Measurements from ENCODE around the gene CLDN6.

Gene CLDN6

GRCh38 chr16:3022684-3023414, 4.9 kb upstream of the CLDN6 start:
- H3K4me1 ChIP-seq (ENCODE audit: control insufficient read depth, low read length): peaks cover 39% of the 10 kb centered on the region
- peak overlapping the region; percentile 78 for H3K4me3 ChIP-seq (ENCODE audit: low read length)
- H4K20me1 ChIP-seq (ENCODE audit: control insufficient read depth, insufficient read depth, low read depth, low read length): no peaks in the 10 kb centered on the region
- H3K27ac ChIP-seq (ENCODE audit: low read depth, low read length): no peak overlapping the region
- TF ChIP-seq, protein P1, sequence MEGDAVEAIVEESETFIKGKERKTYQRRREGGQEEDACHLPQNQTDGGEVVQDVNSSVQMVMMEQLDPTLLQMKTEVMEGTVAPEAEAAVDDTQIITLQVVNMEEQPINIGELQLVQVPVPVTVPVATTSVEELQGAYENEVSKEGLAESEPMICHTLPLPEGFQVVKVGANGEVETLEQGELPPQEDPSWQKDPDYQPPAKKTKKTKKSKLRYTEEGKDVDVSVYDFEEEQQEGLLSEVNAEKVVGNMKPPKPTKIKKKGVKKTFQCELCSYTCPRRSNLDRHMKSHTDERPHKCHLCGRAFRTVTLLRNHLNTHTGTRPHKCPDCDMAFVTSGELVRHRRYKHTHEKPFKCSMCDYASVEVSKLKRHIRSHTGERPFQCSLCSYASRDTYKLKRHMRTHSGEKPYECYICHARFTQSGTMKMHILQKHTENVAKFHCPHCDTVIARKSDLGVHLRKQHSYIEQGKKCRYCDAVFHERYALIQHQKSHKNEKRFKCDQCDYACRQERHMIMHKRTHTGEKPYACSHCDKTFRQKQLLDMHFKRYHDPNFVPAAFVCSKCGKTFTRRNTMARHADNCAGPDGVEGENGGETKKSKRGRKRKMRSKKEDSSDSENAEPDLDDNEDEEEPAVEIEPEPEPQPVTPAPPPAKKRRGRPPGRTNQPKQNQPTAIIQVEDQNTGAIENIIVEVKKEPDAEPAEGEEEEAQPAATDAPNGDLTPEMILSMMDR (IDR thresholded peaks at IDR 0.05; ENCODE audit: low read depth, low read length, poor library complexity, severe bottlenecking): no peak
- no peak for TF ChIP-seq EZH2phosphoT487 (IDR thresholded peaks at IDR 0.05; ENCODE audit: borderline replicate concordance, low read length)
- peak overlapping the region; percentile 90 for H3K4me2 ChIP-seq (ENCODE audit: low read length)
- no peaks in the 10 kb centered on the region for H3K27me3 ChIP-seq (ENCODE audit: control insufficient read depth, low read length)
- no peaks in the 10 kb centered on the region for H3K9me2 ChIP-seq (replicated peaks; ENCODE audit: control insufficient read depth, low read length)
- no peaks in the 10 kb centered on the region for H3K9me3 ChIP-seq (ENCODE audit: control insufficient read depth, insufficient read depth, low read length)
- H3F3A ChIP-seq (ENCODE audit: control insufficient read depth, insufficient read depth): peaks cover 14% of the 10 kb centered on the region; the same call in 1 of the 2 replicates
- peaks cover 5% of the 10 kb centered on the region for H3K79me2 ChIP-seq (ENCODE audit: control insufficient read depth, low read length)
- peaks cover 19% of the 10 kb centered on the region for H3K36me3 ChIP-seq (ENCODE audit: control insufficient read depth, low read length)

GRCh38 chr16:3022208-3022683, 4.3 kb upstream of the CLDN6 start:
- no peak overlapping the region for H3K4me3 ChIP-seq (ENCODE audit: low read length)
- peaks cover 11% of the 10 kb centered on the region; the same call in 1 of the 2 replicates for H3F3A ChIP-seq (ENCODE audit: control insufficient read depth, insufficient read depth)

GRCh38 chr16:3021449-3022207, 3.6 kb upstream of the CLDN6 start:
- TF ChIP-seq, protein P1 (IDR thresholded peaks at IDR 0.05; ENCODE audit: low read depth, low read length, poor library complexity, severe bottlenecking): peak; percentile 72
- no peak for TF ChIP-seq EZH2phosphoT487 (IDR thresholded peaks at IDR 0.05; ENCODE audit: borderline replicate concordance, low read length)
- Histone ChIP-seq H3K79me2 (ENCODE audit: control insufficient read depth, low read length) (peaks cover 5% of the 10 kb centered on the region), H3K9me2 (replicated peaks; ENCODE audit: control insufficient read depth, low read length) (no peaks in the 10 kb centered on the region), H3K27me3 (ENCODE audit: control insufficient read depth, low read length) (no peaks in the 10 kb centered on the region), H3K4me3 (ENCODE audit: low read length) (peak overlapping the region; percentile 68), H3K9me3 (ENCODE audit: control insufficient read depth, insufficient read depth, low read length) (no peaks in the 10 kb centered on the region), H3K4me1 (ENCODE audit: control insufficient read depth, low read length) (peaks cover 36% of the 10 kb centered on the region), H3K36me3 (ENCODE audit: control insufficient read depth, low read length) (peaks cover 10% of the 10 kb centered on the region), H4K20me1 (ENCODE audit: control insufficient read depth, insufficient read depth, low read depth, low read length) (no peaks in the 10 kb centered on the region), H3K4me2 (ENCODE audit: low read length) (peak overlapping the region; percentile 89), H3K27ac (ENCODE audit: low read depth, low read length) (no peak overlapping the region), H3F3A (ENCODE audit: control insufficient read depth, insufficient read depth) (peaks cover 11% of the 10 kb centered on the region; the same call in 1 of the 2 replicates)

More at GRCh38 chr16:3022208-3022683, 4.3 kb upstream of the CLDN6 start:
- H3K9me3 ChIP-seq (ENCODE audit: control insufficient read depth, insufficient read depth, low read length): no peaks in the 10 kb centered on the region
- H3K9me2 ChIP-seq (replicated peaks; ENCODE audit: control insufficient read depth, low read length): no peaks in the 10 kb centered on the region
- no peak overlapping the region for H3K27ac ChIP-seq (ENCODE audit: low read depth, low read length)
- peaks cover 5% of the 10 kb centered on the region for H3K79me2 ChIP-seq (ENCODE audit: control insufficient read depth, low read length)
- no peaks in the 10 kb centered on the region for H4K20me1 ChIP-seq (ENCODE audit: control insufficient read depth, insufficient read depth, low read depth, low read length)
- H3K4me1 ChIP-seq (ENCODE audit: control insufficient read depth, low read length): peaks cover 36% of the 10 kb centered on the region
- TF ChIP-seq EZH2phosphoT487 (IDR thresholded peaks at IDR 0.05; ENCODE audit: borderline replicate concordance, low read length): no peak
- TF ChIP-seq, protein P1 (IDR thresholded peaks at IDR 0.05; ENCODE audit: low read depth, low read length, poor library complexity, severe bottlenecking): no peak
- H3K4me2 ChIP-seq (ENCODE audit: low read length): peak overlapping the region; percentile 90; the same call in 1 of the 2 replicates
- H3K27me3 ChIP-seq (ENCODE audit: control insufficient read depth, low read length): no peaks in the 10 kb centered on the region
- H3K36me3 ChIP-seq (ENCODE audit: control insufficient read depth, low read length): peaks cover 17% of the 10 kb centered on the region
